NCI-H82 treated with DMSO at 0.1 percent for 48 hours (cell line): Measurements from ENCODE around the gene LCTL.

ENCODE experiments used
- DNase-seq: peaks from one replicate; lab custom pipeline; 2025; ENCODE audit not compliant: unreplicated experiment; lab: John Stamatoyannopoulos, UW

LCTL gene, protein sequence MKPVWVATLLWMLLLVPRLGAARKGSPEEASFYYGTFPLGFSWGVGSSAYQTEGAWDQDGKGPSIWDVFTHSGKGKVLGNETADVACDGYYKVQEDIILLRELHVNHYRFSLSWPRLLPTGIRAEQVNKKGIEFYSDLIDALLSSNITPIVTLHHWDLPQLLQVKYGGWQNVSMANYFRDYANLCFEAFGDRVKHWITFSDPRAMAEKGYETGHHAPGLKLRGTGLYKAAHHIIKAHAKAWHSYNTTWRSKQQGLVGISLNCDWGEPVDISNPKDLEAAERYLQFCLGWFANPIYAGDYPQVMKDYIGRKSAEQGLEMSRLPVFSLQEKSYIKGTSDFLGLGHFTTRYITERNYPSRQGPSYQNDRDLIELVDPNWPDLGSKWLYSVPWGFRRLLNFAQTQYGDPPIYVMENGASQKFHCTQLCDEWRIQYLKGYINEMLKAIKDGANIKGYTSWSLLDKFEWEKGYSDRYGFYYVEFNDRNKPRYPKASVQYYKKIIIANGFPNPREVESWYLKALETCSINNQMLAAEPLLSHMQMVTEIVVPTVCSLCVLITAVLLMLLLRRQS

DNA sequence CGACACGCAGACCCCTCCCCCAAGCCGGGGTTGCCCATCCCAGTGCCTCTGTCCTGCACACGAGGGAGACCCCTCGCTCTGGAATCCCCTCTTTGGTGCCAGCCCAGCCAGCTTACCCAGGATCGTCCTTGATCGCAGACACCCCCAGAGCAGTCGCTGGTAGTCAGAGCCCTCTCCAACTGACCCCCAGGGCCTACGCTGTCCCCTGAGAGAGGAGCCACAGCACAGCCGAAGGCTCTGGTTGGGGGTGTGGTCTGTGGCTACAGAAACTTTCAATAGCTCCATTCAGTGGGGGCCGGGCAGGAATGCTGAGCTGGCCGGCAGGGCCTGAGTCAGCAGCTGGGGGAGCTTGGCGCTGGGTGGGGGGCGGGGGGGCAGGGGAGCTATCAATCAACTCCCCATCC, at the start of gene LCTL:
LCTL (minus strand) TSS at position 258 of the 404 bp plus-strand sequence. CDS start 633 bp downstream, outside the sequence.
- no peak for DNase-seq

DNA sequence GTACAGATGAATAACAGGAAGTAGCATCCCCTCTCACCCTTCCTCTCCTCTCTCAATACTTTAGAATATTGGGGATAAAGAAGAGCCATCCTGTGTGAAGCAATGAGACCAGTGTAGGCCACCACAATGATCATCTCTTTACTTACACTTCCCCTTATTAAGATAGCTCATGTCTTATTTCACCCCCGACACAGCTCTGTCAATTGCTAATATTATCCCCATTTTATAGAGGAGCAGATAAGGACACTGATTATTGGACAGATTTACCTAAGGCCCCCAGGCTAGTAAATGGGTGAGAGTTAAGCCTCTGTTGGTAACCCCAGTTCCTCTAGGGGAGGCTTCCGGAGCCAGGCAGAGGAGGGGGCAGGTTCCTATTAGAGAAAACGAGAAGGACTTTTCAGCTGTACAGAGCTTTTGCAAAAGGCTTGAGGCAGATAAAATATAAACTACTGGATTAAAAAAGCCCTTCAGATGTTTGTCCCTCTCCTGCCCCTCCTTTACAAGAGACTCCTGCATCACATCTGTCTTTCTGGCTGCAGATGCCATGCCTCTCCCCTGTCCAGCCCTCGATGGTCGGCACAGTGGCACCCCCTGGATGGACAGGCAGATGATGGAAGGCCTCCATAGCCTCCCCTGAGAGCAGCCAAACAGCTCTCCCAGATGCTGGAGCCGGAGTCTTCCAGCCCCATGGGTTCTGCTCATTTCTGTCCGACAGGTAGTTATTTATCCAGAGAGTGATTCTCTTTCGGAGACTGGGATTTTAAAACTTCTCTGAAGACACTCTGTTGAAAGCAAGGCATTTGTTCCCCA, 49.4 kb upstream of the LCTL start:
- peak; percentile 35 for DNase-seq

DNA sequence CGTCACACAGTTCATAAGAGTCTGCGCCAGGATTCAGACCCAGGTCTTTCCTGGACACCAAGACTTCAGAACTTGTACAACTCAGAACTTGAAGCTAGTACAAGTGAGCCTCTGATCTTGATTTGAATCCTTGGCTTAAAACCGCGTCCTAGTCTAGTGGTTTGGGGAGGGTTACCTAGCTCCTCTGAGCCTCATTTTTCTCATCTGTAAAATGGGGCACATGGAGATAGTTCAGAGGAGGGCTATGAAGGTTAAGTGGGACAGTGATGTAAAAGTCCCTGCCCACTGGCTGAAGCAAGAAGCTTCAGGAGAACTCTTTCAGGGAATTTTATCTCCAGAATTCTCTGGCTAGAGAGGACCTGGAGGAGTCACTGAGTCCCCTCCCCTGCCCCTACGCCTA, 48.7 kb upstream of the LCTL start:
- DNase-seq, result no peak

DNA sequence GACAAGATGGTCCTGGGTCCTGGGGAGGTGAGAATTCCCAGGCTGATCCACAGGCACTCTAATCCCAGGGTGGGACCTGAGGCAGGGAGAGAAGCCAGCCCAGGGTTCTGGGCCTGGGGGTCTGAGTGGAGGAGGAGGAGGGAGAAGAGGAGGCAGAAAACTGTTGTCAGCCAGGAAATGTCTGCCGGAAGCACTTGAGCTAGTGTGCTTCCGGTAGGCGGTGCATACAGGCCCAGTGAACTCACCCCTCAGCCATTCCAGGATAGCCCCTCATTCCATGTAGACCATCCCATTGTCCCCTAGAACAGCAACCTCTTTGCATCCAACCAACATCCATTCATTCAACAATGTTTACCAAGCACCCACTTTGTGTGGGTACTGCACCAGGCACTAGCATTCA, 47.9 kb upstream of the LCTL start:
- no peak for DNase-seq

DNA sequence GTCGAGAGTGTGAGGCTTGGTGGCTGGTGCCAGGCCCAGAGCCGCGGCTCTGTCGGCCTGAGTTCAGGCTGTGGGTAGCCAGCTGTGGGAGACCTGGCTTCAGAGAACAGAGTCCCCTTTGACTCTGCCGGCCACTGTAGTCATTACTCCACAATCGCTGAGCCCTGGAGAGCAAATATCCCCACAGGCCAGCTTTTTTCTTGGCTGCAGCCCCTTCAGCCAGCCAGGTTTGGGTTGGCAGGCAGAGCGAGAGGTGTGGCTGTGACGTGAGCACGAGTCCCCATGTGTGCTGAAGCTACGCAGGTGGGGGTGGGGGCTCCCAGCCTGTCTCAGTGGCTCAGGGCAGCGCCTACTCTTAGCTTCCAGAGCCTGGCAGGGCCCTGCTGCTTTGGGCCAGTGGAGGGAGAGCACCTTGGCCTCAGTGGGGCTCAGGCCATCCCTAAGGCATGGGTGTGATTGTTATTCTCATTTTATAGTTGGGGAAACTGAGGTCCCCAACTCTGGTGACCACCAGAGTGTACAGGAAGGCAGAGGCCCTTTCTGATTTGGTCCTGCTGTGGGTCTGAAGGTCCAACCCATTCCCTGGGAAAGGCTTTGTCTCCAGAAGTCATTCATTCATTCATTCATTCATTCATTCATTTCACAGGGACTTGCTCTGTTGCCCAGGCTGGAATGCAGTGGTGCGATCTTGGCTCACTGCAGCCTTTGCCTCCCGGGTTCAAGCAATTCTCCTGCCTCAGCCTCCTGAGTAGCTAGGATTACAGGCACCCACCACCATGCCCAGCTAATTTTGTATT, 45.7 kb upstream of the LCTL start:
- DNase-seq, result no peak

DNA sequence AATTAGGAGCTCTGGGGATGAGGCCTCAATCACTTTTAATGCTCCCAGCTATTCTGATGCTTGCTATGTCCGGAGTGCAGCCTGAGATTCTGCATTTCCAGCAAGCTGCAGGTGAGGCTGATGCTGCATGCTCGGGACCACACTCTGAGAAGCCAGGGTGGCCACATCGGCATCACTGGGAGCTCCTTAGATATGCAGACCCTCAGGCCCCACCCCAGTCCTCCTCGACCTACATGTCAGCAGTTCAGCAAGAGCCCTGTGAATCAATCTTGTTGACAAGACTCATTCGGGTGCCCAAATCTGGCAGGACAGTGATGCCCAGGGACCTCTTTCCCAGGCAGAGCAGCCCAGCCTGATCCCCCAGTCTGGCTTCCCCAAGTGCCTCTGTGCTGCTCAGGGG, 44.1 kb upstream of the LCTL start:
- no peak for DNase-seq

DNA sequence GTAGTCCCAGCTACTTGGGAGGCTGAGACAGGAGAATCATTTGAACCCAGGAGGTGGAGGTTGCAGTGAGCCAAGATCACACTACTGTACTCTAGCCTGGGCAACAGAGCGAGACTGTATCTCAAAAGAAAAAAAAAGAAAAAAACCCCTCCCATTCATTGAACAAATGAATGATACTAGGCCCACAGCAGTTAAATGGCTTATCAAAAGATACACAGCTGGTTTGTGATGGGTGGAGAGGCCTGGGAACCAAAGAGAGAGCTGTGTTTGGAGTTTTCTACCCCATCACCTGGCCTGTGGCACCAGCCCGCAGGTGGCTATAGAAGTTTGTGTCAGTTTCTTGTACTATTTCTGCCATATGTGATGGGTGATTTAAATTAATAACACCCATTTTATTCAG, 43.1 kb upstream of the LCTL start:
- no peak for DNase-seq

DNA sequence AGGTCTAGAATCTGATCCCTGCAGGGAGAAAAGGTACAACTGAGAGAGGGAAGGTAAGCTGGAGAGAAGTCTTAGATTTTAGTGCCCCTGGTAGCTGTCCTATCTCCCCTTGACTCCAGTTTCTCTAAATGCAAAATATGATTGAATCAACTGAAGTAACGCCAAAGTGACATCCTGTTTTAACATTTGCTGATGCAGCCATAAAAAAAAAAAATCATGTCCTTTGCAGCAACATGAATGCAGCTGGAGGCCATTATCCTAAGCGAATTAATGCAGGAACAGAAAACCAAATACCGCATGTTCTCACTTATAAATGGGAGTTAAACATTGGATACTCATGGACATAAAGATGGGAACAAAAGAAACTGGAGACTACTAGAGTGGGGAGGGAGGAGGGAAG, 42.4 kb upstream of the LCTL start:
- no peak for DNase-seq

DNA sequence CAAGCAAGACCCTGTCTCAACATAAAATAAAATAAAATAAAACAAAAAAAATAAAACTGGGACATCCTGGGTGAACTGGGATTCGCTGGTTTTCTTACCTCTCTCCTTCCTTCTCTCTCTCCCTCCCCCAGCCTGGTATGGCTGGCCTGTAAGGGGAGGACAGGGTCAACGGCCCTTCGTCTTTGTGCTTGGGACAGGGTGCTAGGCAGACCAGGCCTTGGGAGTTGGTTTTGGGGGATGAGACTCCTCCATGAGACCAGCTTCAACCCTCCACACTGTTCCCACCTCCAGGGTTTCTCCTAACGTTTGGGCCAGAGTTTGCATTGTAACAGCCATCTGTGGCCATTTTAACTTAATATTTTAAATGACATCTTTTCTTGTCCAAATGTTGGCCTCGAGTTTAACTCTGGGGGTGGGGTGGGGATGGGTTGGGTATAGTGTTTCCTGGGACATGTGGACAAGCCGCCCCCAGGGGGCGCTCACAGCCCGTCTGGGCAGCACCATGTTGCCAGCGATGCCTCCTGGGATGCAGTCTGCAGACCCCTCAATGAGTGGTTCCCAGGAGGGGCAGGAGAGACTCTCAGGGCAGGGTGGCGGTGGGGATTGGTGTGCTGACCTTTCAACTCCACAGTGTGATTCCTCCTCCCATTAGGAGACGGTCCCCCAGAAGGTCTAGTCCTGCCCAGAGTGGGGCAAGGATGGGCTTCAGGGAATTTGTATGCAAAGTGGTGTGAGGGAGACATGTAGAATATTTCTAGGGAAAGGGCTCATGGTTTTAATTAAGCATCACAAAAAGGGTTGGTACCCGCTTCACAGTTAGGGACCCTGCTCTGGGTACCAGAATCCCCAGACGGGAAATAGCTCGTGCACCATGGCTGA, 37.7 kb upstream of the LCTL start:
- peak; percentile 46 for DNase-seq

DNA sequence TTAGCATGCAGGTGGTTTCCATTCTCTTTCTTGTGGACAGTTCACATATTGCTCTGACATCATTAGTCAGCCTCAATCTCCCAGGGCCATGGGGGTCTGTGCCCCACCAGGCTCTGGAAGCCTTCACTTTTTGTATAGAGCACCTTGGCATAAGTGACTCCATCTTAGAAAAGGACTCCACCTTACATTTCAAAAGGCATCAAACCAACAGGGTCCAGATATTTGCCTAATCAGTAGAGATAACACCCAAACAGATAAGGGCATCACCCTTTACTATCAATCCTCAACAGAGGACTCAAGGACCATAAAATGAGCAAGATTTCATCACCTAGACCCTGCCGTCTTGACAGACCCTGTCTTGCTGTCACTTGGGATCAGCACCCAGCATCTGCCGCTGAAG, 35.7 kb upstream of the LCTL start:
- DNase-seq, result no peak

DNA sequence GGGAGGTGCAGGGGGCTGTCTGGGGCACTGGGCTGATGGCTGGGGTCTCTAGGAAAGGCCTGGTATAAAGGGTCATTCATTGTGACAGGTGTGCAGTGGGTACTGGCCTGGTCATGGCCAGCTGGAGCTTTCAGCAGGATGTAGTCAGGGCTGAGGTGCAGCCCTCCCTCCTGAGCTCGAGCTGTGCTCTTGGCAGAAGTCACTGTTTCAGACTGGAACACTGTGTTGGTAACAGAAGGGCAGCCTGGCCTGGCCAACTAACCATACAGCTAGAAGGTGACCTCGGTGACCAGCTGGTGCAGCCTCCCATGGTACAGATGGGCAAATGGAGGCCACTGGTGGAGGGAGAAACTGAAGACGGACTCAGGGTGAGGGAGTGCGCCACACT, 34.4 kb upstream of the LCTL start:
- DNase-seq, result no peak

DNA sequence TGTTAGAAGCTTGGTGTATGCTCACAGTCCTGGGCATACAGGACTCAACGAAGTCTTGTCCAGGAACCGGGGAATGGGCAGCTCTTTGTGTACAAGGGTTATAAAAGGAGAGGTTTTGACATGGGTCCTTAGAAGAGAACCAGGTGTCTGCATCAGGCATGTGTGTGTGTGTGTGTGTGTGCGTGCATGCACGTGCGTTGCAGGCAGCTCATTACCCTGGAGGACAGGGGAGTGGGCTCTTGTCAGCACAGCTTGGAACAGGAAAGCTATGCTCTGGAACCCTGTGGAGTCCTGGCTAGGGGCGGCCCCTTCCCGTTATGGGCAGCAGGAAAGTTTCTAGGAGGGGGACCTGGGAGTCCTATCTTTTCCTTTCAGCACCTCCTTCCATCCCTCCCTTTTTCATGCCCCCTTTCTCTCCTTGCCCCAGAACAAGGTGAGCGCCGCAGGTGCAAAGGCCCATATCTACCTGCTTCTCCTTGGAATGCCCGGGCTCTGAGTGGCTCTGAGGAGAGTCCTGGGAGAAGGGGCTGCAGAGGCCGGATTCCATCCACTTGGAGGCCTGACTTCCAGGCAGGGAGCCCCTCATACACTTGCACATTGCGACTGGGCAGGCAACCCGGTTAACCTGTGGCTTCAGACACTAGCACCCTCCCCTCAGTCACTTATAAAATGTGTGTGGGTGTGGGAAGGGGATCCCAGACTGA, 33.9 kb upstream of the LCTL start:
- no peak for DNase-seq

DNA sequence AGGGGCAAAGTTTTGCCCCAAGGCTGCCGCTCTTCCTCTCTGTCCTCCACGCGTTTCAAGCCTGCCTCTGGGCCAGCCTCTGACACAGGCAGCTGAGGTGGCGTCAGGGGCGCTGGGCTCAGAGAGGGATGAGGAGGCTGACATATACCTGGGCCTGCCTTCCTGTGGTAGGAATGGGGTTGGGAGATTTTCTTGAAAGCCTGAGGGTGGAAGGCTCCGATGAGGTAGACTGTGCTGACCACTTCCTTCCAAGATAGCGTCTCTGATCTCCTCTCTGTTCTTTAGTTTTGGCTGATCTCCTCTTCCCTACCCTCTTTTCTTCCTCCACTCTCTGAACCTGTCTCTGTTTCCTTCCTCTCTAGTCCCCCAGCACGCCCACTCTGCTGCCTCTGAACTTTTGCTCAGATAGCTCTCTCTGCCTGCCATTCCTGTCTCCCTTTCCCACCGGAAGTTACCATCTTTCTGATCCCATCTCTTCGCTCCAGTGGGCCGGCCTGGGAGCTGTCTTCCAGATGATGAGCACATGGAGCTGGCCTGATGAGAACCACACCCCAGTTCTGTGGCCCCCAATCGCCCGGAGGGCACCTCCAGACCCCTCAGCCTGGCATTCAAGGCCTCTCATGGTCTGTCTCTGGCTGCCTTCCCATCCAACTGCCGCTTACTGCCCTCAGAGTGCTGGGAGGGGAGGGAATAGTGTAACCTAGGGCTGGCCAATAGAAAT, 32.5 kb upstream of the LCTL start:
- no peak for DNase-seq

DNA sequence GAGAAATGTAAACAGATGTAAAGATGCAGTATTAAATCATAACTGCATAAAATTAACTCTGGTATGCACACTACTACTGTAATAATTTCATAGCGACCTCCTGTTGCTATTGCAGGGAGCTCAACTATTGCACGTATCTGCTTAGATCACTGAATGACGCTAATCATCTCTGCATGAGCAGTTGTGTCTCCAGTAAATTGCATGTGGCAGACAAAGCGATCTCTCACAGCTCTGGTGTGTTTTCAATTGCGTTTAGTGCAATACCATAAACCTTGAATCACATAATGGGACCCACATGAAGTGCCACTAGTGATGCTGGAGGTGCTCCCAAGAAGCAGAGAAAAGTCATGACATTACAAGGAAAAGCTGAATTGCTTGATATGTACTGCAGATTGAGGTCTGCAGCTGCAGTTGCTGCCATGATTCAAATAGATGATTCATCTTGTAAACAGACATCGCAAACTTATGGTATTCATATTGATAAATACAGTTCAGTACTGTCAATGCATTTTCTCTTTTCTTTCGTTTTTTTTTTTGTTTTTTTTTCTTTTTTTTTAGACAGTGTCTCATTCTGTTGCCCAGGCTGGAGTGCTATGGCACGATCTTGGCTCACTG, 30.2 kb upstream of the LCTL start:
- DNase-seq, result no peak

DNA sequence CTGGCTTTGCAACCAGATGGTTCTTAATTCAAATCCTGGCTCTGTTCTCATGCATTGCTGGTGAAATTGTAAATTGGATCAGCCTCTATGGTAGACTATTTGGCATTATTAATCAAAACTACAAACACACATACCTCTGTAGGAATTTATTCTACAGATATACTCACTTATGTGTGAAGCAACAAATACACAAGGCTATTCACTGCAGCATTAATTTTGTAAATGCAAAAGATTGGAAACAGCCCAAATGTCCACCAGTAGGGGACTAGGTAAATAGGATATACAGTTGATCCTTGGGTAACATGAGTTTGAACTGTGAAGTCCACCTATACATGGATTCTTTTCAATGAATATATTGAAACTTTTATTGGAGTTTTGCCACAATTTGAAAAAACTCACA, 29.5 kb upstream of the LCTL start:
- DNase-seq, result no peak

DNA sequence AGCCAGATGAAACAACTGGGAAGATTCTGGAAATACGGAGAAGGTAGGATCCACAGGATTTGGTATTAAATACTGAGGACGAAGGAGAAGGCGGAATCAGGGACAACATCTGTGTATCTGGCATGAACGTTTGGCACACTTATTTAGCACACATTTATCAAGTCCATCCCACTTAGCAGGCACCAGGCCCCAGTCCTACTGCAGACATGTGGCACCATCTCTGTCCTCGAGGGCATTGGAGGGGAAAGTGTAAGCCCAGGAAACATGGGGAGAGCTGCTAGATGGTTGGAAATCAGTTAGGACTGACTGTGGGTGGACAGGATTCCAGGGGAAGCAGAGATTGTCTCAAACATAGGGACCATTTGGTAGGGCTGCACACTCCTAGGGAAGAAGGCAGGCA, 29.0 kb upstream of the LCTL start:
- DNase-seq, result no peak

DNA sequence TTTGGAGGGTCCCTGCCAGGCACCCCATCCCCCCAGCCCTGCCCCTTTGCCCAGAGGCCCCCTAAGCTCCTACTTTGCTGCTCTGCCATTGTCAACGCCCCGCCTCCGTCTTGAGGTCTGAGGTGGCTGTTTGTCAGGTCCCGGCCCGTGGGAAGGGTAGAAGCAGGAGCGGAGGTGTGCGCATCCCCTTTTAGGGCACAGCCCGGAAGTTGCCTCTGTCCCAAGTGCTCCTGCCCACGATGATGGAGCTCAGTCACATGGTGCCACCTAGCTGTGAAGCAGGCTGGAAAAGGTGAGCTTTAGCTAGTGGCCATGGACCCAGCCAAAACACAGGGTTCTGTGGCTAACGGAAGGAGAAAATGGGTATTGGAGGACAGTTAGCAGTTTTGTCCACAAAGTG, 28.5 kb upstream of the LCTL start:
- DNase-seq, result no peak

DNA sequence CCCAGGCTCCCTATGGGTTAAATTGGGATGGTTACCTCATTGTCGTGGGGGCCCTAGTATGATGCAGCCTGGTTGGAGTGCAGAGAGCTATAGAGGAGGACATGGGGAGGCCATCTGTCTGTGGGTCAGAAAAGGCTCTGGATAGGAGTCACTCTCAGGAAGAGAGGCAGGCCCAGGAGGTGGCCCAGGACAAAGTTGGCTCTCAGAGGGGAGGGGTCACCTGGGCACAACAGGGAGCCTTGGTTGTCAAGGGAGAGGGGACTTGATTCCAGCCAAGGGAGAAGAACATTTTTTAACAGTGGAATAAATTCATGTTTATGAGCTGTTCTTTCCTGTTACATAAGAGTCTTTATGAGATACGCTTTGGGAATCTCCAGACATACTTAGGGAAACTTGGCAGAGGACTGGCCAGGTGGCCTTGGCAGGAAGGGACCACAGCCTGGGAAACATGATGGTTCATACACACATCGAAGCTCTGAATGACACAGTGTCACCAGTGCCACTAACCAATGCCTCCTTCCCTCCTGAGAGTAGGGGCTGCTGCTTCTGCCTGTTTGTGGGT, 27.5 kb upstream of the LCTL start:
- no peak for DNase-seq
